SK-N-SH (cell line): ENCODE data around the gene IFNLR1. TPM values are rescaled to one million over a fixed set of nuclear protein-coding genes. Genes with fewer than 3 reads are reported as not detected.

Experiments used
- CTCF ChIA-PET: fragments of 300-600, 350-600 bp; formaldehyde crosslinking; extraction: SDS; loops from one replicate; lab custom pipeline; 2021; lab: Yijun Ruan, JAX
- POLR2A ChIA-PET: fragments of 350-600 bp; sonication (Branson Sonifier 250); formaldehyde crosslinking; extraction: SDS; loops from one replicate; lab custom pipeline; 2020; ENCODE audit warnings: antibody characterized with exemption, inconsistent platforms; lab: Yijun Ruan, JAX
- DNase-seq: peaks from one replicate; pipeline ENCODE4 v3.0.0; 2012
- H2AFZ ChIP-seq: fragments of 200-600 bp; sonication (generic); 2 replicates; pipeline ENCODE4 v1.8.1; 2016; ENCODE audit warnings: antibody characterized with exemption, mild to moderate bottlenecking, low read depth
- H3F3A ChIP-seq: fragments of 200-600 bp; sonication (generic); replicated peaks from 2 replicates; pipeline ENCODE3; 2016; ENCODE audit warnings: antibody characterized with exemption, mild to moderate bottlenecking; ENCODE audit not compliant: insufficient read depth
- H3K27ac ChIP-seq, 2 experiments: fragments of 200-500 bp in 1 of 2; fragments of 200-600 bp in 1 of 2; sonication (Bioruptor generic) in 1 of 2; sonication (generic), shearing (Covaris generic) in 1 of 2; 2 replicates each; pipeline versions ENCODE4 v1.5.1 to v1.6.1; 2014 to 2016; ENCODE audit warnings: low read depth in 2 of 2, inconsistent platforms in 1 of 2, low read length in 1 of 2, mild to moderate bottlenecking in 1 of 2, mixed read lengths in 1 of 2
- H3K27me3 ChIP-seq: fragments of 200-600 bp; sonication (generic), shearing (Covaris generic); 2 replicates; pipeline ENCODE4 v1.6.1; 2016; ENCODE audit warnings: mixed run types; ENCODE audit not compliant: insufficient read depth
- H3K36me3 ChIP-seq, 2 experiments: fragments of 200-500 bp in 1 of 2; fragments of 200-600 bp in 1 of 2; sonication (Bioruptor generic) in 1 of 2; sonication (generic) in 1 of 2; replicated peaks in 1 of 2; 2 replicates each; pipeline versions ENCODE3 to v1.5.1; 2014 to 2016; ENCODE audit warnings: low read length in 1 of 2, mild to moderate bottlenecking in 1 of 2; ENCODE audit not compliant: insufficient read depth in 2 of 2, control insufficient read depth in 1 of 2
- H3K4me1 ChIP-seq, 2 experiments: fragments of 200-500 bp in 1 of 2; fragments of 200-600 bp in 1 of 2; sonication (Bioruptor generic) in 1 of 2; sonication (generic), shearing (Covaris generic) in 1 of 2; 2 replicates each; pipeline versions ENCODE4 v1.5.1 to v1.6.1; 2014 to 2016; ENCODE audit warnings: low read depth in 1 of 2, low read length in 1 of 2, mixed run types in 1 of 2; ENCODE audit not compliant: insufficient read depth in 2 of 2, control insufficient read depth in 1 of 2
- H3K4me2 ChIP-seq: fragments of 200-600 bp; sonication (generic), shearing (Covaris generic); 2 replicates; pipeline ENCODE4 v1.6.1; 2017; ENCODE audit warnings: mixed run types
- H3K4me3 ChIP-seq, 2 experiments: fragments of 200-500 bp in 1 of 2; fragments of 200-600 bp in 1 of 2; sonication (Bioruptor generic) in 1 of 2; sonication (generic), shearing (Covaris generic) in 1 of 2; 2 replicates each; pipeline versions ENCODE4 v1.5.1 to v1.8.1; 2014 to 2016; ENCODE audit warnings: low read depth in 2 of 2, inconsistent platforms in 1 of 2, low read length in 1 of 2, mild to moderate bottlenecking in 1 of 2, mixed read lengths in 1 of 2, moderate library complexity in 1 of 2
- H3K79me2 ChIP-seq: fragments of 200-600 bp; sonication (generic); 2 replicates; pipeline ENCODE4 v1.8.1; 2017; ENCODE audit warnings: mild to moderate bottlenecking; ENCODE audit not compliant: insufficient read depth
- H3K9ac ChIP-seq: fragments of 200-600 bp; sonication (generic); 2 replicates; pipeline ENCODE4 v1.6.1; 2017; ENCODE audit warnings: mixed run types
- H3K9me2 ChIP-seq: fragments of 200-600 bp; sonication (generic); 2 replicates; pipeline ENCODE4 v1.6.1; 2017; ENCODE audit warnings: mixed run types
- H3K9me3 ChIP-seq: fragments of 200-600 bp; sonication (generic); 2 replicates; pipeline ENCODE4 v1.6.1; 2017; ENCODE audit warnings: mixed run types, mild to moderate bottlenecking, moderate library complexity
- H4K20me1 ChIP-seq: fragments of 200-600 bp; sonication (generic); 2 replicates; pipeline ENCODE4 v1.6.1; 2017; ENCODE audit warnings: mild to moderate bottlenecking, mixed run types; ENCODE audit not compliant: insufficient read depth
- CHD2 ChIP-seq: fragments of 150-350 bp; IDR thresholded peaks from 2 replicates; pipeline ENCODE4 v1.6.1; 2018; ENCODE audit warnings: low read length; ENCODE audit not compliant: partially characterized antibody
- FOSL2 ChIP-seq: IDR thresholded peaks from 2 replicates; pipeline ENCODE4 v1.4.0; 2012; ENCODE audit warnings: low read depth, mild to moderate bottlenecking, moderate library complexity, borderline replicate concordance
- FOXJ3 ChIP-seq: sonication (generic); formaldehyde crosslinking; IDR thresholded peaks from 2 replicates; pipeline ENCODE4 v1.5.1; 2020; ENCODE audit warnings: mild to moderate bottlenecking, missing genetic modification reagents
- FOXM1 ChIP-seq: IDR thresholded peaks from 2 replicates; pipeline ENCODE4 v1.4.0; 2012; ENCODE audit warnings: low read depth, mild to moderate bottlenecking
- GABPA ChIP-seq: IDR thresholded peaks from 2 replicates; pipeline ENCODE4 v1.4.0; 2012; ENCODE audit warnings: low read depth, mild to moderate bottlenecking
- IRF3 ChIP-seq: fragments of 150-350 bp; IDR thresholded peaks from 2 replicates; pipeline ENCODE4 v1.6.1; 2016; ENCODE audit warnings: mild to moderate bottlenecking, low read depth, low read length
- NRF1 ChIP-seq: IDR thresholded peaks from 2 replicates; pipeline ENCODE4 v1.6.1; 2012; ENCODE audit warnings: low read depth, mild to moderate bottlenecking, low read length
- RAD21 ChIP-seq: IDR thresholded peaks from 2 replicates; pipeline ENCODE4 v1.6.1; 2012; ENCODE audit warnings: mild to moderate bottlenecking, low read length
- RCOR1 ChIP-seq: fragments of 150-350 bp; IDR thresholded peaks from 2 replicates; pipeline ENCODE4 v1.6.1; 2017; ENCODE audit warnings: antibody characterized with exemption, low read length
- TAF1 ChIP-seq: IDR thresholded peaks from 2 replicates; pipeline ENCODE4 v1.6.1; 2012; ENCODE audit warnings: low read depth, mild to moderate bottlenecking, low read length, moderate library complexity, borderline replicate concordance
- WGBS: methylation state at CpG from one replicate; pipeline ENCODE4 v1.1.6; 2017; ENCODE audit warnings: low lambda C conversion rate; 5-methylcytosine and 5-hydroxymethylcytosine counted together
- polyA plus RNA-seq, 3 experiments: library from polyadenylated mRNA; depleted of rRNA; stranded (reverse); fragments of >200 nt; gene quantifications; 2 replicates each; pipeline ENCODE4 v1.2.3, GENCODE V29; 2012
- TF ChIP-seq, protein P1 (sequence below): IDR thresholded peaks from 2 replicates; pipeline ENCODE4 v1.6.1; 2012; ENCODE audit warnings: mild to moderate bottlenecking, low read depth, low read length, moderate library complexity
- TF ChIP-seq, protein P2 (sequence below): IDR thresholded peaks from 2 replicates; pipeline ENCODE4; 2012
- TF ChIP-seq, protein P3 (sequence below): IDR thresholded peaks from 2 replicates; pipeline ENCODE4 v1.4.0; 2012; ENCODE audit warnings: low read depth, borderline replicate concordance
- TF ChIP-seq, protein P4 (sequence below): fragments of 150-350 bp; IDR thresholded peaks from 2 replicates; pipeline ENCODE4 v1.6.1; 2017; ENCODE audit warnings: antibody characterized with exemption, low read length, low read depth, borderline replicate concordance
- TF ChIP-seq, protein P5 (sequence below): IDR thresholded peaks from 2 replicates; pipeline ENCODE4 v1.4.0; 2012; ENCODE audit warnings: low read depth

IFNLR1 gene
- polyA plus RNA-seq, 1 of the 3 experiments (the other 2 are of a cell fraction), result 0.30 TPM

GRCh38 chr1:24127134-24127800 is 59.8 kb downstream of the IFNLR1 start (continued):
- TF ChIP-seq, protein P1, sequence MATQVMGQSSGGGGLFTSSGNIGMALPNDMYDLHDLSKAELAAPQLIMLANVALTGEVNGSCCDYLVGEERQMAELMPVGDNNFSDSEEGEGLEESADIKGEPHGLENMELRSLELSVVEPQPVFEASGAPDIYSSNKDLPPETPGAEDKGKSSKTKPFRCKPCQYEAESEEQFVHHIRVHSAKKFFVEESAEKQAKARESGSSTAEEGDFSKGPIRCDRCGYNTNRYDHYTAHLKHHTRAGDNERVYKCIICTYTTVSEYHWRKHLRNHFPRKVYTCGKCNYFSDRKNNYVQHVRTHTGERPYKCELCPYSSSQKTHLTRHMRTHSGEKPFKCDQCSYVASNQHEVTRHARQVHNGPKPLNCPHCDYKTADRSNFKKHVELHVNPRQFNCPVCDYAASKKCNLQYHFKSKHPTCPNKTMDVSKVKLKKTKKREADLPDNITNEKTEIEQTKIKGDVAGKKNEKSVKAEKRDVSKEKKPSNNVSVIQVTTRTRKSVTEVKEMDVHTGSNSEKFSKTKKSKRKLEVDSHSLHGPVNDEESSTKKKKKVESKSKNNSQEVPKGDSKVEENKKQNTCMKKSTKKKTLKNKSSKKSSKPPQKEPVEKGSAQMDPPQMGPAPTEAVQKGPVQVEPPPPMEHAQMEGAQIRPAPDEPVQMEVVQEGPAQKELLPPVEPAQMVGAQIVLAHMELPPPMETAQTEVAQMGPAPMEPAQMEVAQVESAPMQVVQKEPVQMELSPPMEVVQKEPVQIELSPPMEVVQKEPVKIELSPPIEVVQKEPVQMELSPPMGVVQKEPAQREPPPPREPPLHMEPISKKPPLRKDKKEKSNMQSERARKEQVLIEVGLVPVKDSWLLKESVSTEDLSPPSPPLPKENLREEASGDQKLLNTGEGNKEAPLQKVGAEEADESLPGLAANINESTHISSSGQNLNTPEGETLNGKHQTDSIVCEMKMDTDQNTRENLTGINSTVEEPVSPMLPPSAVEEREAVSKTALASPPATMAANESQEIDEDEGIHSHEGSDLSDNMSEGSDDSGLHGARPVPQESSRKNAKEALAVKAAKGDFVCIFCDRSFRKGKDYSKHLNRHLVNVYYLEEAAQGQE, result no peak
- TF ChIP-seq, protein P2, sequence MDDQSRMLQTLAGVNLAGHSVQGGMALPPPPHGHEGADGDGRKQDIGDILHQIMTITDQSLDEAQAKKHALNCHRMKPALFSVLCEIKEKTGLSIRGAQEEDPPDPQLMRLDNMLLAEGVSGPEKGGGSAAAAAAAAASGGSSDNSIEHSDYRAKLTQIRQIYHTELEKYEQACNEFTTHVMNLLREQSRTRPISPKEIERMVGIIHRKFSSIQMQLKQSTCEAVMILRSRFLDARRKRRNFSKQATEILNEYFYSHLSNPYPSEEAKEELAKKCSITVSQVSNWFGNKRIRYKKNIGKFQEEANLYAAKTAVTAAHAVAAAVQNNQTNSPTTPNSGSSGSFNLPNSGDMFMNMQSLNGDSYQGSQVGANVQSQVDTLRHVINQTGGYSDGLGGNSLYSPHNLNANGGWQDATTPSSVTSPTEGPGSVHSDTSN, result no peak
- TF ChIP-seq, protein P3, sequence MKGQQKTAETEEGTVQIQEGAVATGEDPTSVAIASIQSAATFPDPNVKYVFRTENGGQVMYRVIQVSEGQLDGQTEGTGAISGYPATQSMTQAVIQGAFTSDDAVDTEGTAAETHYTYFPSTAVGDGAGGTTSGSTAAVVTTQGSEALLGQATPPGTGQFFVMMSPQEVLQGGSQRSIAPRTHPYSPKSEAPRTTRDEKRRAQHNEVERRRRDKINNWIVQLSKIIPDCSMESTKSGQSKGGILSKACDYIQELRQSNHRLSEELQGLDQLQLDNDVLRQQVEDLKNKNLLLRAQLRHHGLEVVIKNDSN, result no peak
- no peak for TF ChIP-seq NRF1
- TF ChIP-seq FOXJ3 (CRISPR knock-in tag), result no peak
- TF ChIP-seq TAF1, result no peak
- TF ChIP-seq, protein P4, sequence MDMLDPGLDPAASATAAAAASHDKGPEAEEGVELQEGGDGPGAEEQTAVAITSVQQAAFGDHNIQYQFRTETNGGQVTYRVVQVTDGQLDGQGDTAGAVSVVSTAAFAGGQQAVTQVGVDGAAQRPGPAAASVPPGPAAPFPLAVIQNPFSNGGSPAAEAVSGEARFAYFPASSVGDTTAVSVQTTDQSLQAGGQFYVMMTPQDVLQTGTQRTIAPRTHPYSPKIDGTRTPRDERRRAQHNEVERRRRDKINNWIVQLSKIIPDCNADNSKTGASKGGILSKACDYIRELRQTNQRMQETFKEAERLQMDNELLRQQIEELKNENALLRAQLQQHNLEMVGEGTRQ, result no peak
- no peak for TF ChIP-seq FOXM1

DNA sequence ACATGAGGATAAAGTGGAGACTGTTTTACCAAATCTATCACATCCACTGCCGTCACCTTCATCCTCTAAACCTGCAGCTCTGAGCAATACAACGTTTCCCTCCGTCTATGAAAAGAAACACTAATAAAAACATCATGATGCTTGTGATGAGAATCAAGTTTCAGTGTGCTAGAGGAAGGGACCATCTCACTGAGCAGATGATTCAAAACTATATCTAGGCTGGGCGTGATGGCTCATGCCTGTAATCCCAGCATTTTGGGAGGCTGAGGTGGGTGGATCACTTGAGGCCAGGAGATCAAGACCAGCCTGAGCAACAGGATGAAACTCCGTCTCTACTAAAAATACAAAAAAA is 60.4 kb downstream of the IFNLR1 start:
- no peak overlapping the region for H2AFZ ChIP-seq
- no peak overlapping the region for H3K4me3 ChIP-seq
- no peaks in the 10 kb centered on the region for H3K4me1 ChIP-seq
- no peak overlapping the region for H3K27ac ChIP-seq
- no peaks in the 10 kb centered on the region for H3K79me2 ChIP-seq
- no peaks in the 10 kb centered on the region for H3K27me3 ChIP-seq
- 75% methylated on average over 5 of the region's 5 CpGs for WGBS
- no peak overlapping the region for H3K4me2 ChIP-seq
- no peak overlapping the region for H3K9ac ChIP-seq
- H3K36me3 ChIP-seq, result no peaks in the 10 kb centered on the region
- TF ChIP-seq, protein P3, result no peak
- TF ChIP-seq CHD2, result no peak
- TF ChIP-seq, protein P5, sequence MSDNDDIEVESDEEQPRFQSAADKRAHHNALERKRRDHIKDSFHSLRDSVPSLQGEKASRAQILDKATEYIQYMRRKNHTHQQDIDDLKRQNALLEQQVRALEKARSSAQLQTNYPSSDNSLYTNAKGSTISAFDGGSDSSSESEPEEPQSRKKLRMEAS, result no peak
- TF ChIP-seq RCOR1, result no peak
- no peak for TF ChIP-seq FOSL2
- TF ChIP-seq GABPA, result no peak
- no peak for TF ChIP-seq IRF3
- no peak for TF ChIP-seq RAD21
- ChIA-PET POLR2A (no interaction called here), CTCF (interaction anchor here (0.7 to 1.6 kb wide), 4 partner anchors 24 to 267 kb away, joined by 3 to 8 read pairs (median 4); no protein-coding TSS in a partner anchor)
- no peak for DNase-seq
- no peaks in the 10 kb centered on the region for H3K9me2 ChIP-seq
- no peaks in the 10 kb centered on the region for H4K20me1 ChIP-seq
- H3K9me3 ChIP-seq, result no peaks in the 10 kb centered on the region; the same call in 1 of the 2 replicates
- H3F3A ChIP-seq, result no peaks in the 10 kb centered on the region
